ENCODE results near the gene PROCA1. TPM values are rescaled to one million over a fixed set of nuclear protein-coding genes. Genes with fewer than 3 reads are reported as not detected.

PROCA1 gene
- total and polyA plus RNA-seq, 9 of the 15 experiments (the other 6 are each of a cell fraction or from before 2014, with no cell fraction given): 0.78 to 16.2 (median 5.6) TPM

GRCh38 chr17:28710861-28711722 lies 596 bp downstream of the PROCA1 start (continued):
- TF ChIP-seq PRDM10 (IDR thresholded peaks at IDR 0.05; ENCODE audit: partially characterized antibody) (peak; percentile 84), TCF15 (CRISPR knock-in tag; IDR thresholded peaks at IDR 0.05) (no peak), CBX8 (IDR thresholded peaks at IDR 0.05; ENCODE audit: borderline replicate concordance, extremely low read depth, low read depth, low read length, poor library complexity, severe bottlenecking) (no peak), ZNF316 (IDR thresholded peaks at IDR 0.05) (no peak), TCFL5 (CRISPR knock-in tag; conservative IDR thresholded peaks at IDR 0.05) (no peak), PPARD (CRISPR knock-in tag; IDR thresholded peaks at IDR 0.05) (no peak), YY1 (IDR thresholded peaks at IDR 0.05; ENCODE audit: borderline replicate concordance in 1 of 3, control insufficient read depth in 1 of 3, extremely low read depth in 1 of 3, insufficient read depth in 3 of 3, insufficient read length in 1 of 3, insufficient replicate concordance in 2 of 3, low read depth in 1 of 3, low read length in 2 of 3) (peak in 2 of 3 experiments; percentile 46 to 68), TRIM24 (IDR thresholded peaks at IDR 0.05) (no peak; a peak in 1 of 4 replicates), HNRNPL (IDR thresholded peaks at IDR 0.05; ENCODE audit: low read depth, low read length) (peak; percentile 98), BMI1 (IDR thresholded peaks at IDR 0.05; ENCODE audit: low read length) (no peak), ZNF184 (CRISPR knock-in tag; IDR thresholded peaks at IDR 0.05) (no peak), ZNF695 (CRISPR knock-in tag; IDR thresholded peaks at IDR 0.05) (no peak), REST (IDR thresholded peaks at IDR 0.05; ENCODE audit: borderline replicate concordance) (peak; percentile 89), REST (CRISPR knock-in tag; IDR thresholded peaks at IDR 0.05; ENCODE audit: low read depth) (no peak), SMAD3 (CRISPR knock-in tag; conservative IDR thresholded peaks at IDR 0.05) (no peak; the same call in 1 of the 2 replicates)
